ENCODE results near the gene PYDC2. TPM values are rescaled to one million over a fixed set of nuclear protein-coding genes. Genes with fewer than 3 reads are reported as not detected.

Gene PYDC2
- total and polyA plus RNA-seq, 12 donors: 63.2 TPM; not detected in 11

DNA sequence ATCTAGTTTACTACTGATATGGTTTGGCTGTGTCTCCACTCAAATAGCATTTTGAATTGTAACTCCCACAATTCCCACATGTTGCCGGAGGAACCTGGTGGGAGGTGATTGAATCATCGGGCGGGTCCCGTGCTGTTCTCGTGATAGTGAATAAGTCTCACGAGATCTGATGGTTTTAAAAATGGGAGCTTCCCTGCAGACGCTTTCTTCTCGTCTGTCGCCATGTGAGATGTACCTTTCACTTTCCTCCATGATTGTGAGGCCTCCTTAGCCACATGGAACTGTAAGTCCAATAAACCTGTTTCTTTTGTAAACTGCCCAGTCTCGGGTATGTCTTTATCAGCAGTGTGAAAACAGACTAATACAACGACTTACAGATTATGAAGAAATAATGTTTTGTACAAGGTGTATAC lies 35.6 kb upstream of the PYDC2 start:
- no peak overlapping the region for H3K27ac ChIP-seq
- no peak for TF ChIP-seq POLR2A (IDR thresholded peaks at IDR 0.05)
- TF ChIP-seq, protein P1, sequence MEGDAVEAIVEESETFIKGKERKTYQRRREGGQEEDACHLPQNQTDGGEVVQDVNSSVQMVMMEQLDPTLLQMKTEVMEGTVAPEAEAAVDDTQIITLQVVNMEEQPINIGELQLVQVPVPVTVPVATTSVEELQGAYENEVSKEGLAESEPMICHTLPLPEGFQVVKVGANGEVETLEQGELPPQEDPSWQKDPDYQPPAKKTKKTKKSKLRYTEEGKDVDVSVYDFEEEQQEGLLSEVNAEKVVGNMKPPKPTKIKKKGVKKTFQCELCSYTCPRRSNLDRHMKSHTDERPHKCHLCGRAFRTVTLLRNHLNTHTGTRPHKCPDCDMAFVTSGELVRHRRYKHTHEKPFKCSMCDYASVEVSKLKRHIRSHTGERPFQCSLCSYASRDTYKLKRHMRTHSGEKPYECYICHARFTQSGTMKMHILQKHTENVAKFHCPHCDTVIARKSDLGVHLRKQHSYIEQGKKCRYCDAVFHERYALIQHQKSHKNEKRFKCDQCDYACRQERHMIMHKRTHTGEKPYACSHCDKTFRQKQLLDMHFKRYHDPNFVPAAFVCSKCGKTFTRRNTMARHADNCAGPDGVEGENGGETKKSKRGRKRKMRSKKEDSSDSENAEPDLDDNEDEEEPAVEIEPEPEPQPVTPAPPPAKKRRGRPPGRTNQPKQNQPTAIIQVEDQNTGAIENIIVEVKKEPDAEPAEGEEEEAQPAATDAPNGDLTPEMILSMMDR (IDR thresholded peaks at IDR 0.05): no peak
- no peak overlapping the region for H3K4me3 ChIP-seq
- intact Hi-C loops (cut with DNase I): no loop called here
- H3K4me1 ChIP-seq (replicated peaks in 1 of 2): no peaks in the 10 kb centered on the region
- DNase-seq: no peak
- WGBS, 4 donors: 83 to 87% (median 85%) methylated on average over 11 of the region's 11 CpGs
- no peaks in the 10 kb centered on the region for H3K27me3 ChIP-seq
- H3K36me3 ChIP-seq (replicated peaks in 1 of 2): no peaks in the 10 kb centered on the region
- H3K9me3 ChIP-seq (replicated peaks in 1 of 3): no peaks in the 10 kb centered on the region

DNA sequence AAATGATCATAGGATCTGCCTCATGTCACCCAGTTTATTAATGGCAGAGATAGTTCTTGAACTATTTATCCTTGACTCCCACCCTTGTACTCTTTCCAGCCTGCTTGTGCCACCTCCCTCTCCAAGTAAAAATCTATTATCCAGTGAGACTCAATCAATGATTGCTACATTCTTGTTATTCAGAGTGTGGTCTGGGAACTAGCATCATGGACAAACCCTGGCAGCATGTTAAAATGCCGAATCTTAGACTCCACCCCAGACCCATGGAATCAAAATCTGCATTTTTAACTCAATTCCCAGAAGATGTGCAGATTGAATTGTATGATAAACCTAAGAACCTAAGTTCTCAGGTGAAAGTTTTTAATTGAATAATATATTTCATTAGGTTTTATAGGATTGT lies 34.7 kb upstream of the PYDC2 start:
- no peak overlapping the region for H3K27ac ChIP-seq
- intact Hi-C loops (cut with DNase I): no loop called here
- WGBS, 4 donors: 26 to 69% (median 63%) methylated on average over 1 of the region's 1 CpG
- H3K27me3 ChIP-seq: no peaks in the 10 kb centered on the region
- H3K36me3 ChIP-seq (replicated peaks in 1 of 2): no peaks in the 10 kb centered on the region
- no peak overlapping the region for H3K4me3 ChIP-seq
- no peak for DNase-seq
- H3K4me1 ChIP-seq (replicated peaks in 1 of 2): no peaks in the 10 kb centered on the region
- no peaks in the 10 kb centered on the region for H3K9me3 ChIP-seq (replicated peaks in 1 of 3)
- TF ChIP-seq POLR2A (IDR thresholded peaks at IDR 0.05): no peak
- TF ChIP-seq, protein P1 (IDR thresholded peaks at IDR 0.05): no peak

DNA sequence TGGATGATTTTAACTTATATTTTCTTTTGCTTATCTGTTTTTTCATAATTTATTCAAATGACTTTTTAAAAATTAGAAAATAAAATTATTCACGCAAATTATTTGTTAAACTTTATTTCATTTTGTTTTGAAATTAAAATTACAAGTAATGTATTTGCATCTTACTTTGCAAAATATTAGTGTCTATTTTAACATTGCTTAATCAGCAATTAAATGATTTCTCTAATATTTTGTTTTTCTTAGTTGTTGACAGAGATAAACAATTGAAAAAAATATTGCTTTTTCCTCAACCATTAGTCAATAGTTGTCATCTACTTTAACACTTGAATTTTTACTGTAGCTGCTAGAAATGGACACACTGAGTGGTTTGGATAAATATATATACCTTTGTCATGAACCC lies 32.8 kb upstream of the PYDC2 start:
- Histone ChIP-seq H3K4me1 (replicated peaks in 1 of 2) (no peaks in the 10 kb centered on the region), H3K9me3 (replicated peaks in 1 of 3) (no peaks in the 10 kb centered on the region), H3K27ac (no peak overlapping the region), H3K4me3 (no peak overlapping the region), H3K36me3 (replicated peaks in 1 of 2) (no peaks in the 10 kb centered on the region), H3K27me3 (no peaks in the 10 kb centered on the region)
- intact Hi-C loops (cut with DNase I): no loop called here
- no peak for DNase-seq
- WGBS, 4 donors: 94 to 97% (median 96%) methylated on average over 1 of the region's 1 CpG
- TF ChIP-seq, protein P1 (IDR thresholded peaks at IDR 0.05): no peak
- no peak for TF ChIP-seq POLR2A (IDR thresholded peaks at IDR 0.05)

DNA sequence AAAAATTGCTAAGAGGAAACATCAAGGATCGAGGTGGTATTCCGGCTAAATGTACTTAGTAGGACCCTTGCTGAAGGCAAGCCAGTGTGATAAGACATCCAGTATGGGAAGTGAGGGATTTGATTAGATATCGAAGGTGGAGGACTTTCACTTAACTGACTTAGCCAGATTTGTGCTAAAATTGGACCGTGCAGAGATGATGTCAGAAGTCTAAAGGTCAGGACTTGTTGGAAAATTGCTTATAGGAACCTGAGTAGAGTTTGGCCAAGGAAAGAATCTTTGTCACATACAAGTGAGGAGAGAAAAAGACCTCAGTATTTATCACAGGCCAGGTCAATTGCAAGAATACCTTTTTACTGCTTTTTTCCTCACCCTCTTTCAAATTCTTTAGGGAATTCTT lies 30.9 kb upstream of the PYDC2 start:
- Histone ChIP-seq H3K36me3 (replicated peaks in 1 of 2) (no peaks in the 10 kb centered on the region), H3K27ac (no peak overlapping the region), H3K9me3 (replicated peaks in 1 of 3) (no peaks in the 10 kb centered on the region), H3K4me3 (no peak overlapping the region), H3K4me1 (replicated peaks in 1 of 2) (no peaks in the 10 kb centered on the region), H3K27me3 (no peaks in the 10 kb centered on the region)
- DNase-seq: no peak
- WGBS, 4 donors: 57 to 64% (median 61%) methylated on average over 4 of the region's 4 CpGs
- intact Hi-C loops (cut with DNase I): no loop called here
- TF ChIP-seq, protein P1 (IDR thresholded peaks at IDR 0.05): no peak
- TF ChIP-seq POLR2A (IDR thresholded peaks at IDR 0.05): no peak

Data from adrenal gland (tissue), 12 donors.